ENCODE measurements around the gene S100A10. TPM values are rescaled to one million over a fixed set of nuclear protein-coding genes. Genes with fewer than 3 reads are reported as not detected.

The S100A10 gene
- total RNA-seq, 6 experiments from 2014 or later = 390 to 518 (median 442) TPM

DNA sequence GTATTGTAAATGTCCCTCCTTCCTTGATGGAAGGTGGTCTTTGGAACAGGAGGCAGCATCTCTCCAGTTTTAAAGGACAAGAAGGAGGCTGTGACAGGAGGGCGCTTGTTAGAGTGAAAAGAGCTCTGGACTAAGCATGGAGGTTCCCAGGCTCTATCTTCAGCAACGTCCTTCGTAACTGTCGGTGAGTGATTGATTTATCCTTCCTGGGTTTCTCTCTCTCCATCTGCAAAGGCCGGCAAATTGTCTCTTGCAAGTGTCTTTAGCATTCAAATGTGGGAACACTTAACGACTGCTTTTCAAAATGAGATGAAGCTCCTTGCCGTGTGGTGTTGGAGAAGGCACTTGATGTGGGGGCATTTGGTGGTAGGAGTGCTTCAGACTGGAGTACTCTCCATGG lies 27.9 kb upstream of the S100A10 start:
- H3K4me3 Mint-ChIP-seq = no peak overlapping the region
- DNase-seq = no peak
- no peaks in the 10 kb centered on the region for H3K36me3 Mint-ChIP-seq (ENCODE audit: low read depth)
- H3K27ac Mint-ChIP-seq = no peak overlapping the region
- no peaks in the 10 kb centered on the region for H3K4me1 Mint-ChIP-seq (ENCODE audit: low read depth)
- no peaks in the 10 kb centered on the region for H3K9me3 Mint-ChIP-seq
- no peak for TF ChIP-seq CTCF (IDR thresholded peaks at IDR 0.05)
- peaks cover 37% of the 10 kb centered on the region for H3K27me3 Mint-ChIP-seq (ENCODE audit: insufficient read depth)

GRCh38 chr1:152020849-152021248 lies 27.2 kb upstream of the S100A10 start:
- H3K4me3 Mint-ChIP-seq = no peak overlapping the region
- no peak for TF ChIP-seq CTCF (IDR thresholded peaks at IDR 0.05)
- H3K27ac Mint-ChIP-seq = no peak overlapping the region

GRCh38 chr1:152018537-152018936 lies 24.9 kb upstream of the S100A10 start:
- H3K36me3 Mint-ChIP-seq (ENCODE audit: low read depth) = no peaks in the 10 kb centered on the region
- H3K27ac Mint-ChIP-seq = no peak overlapping the region
- TF ChIP-seq CTCF (IDR thresholded peaks at IDR 0.05) = peak; percentile 79
- H3K9me3 Mint-ChIP-seq = no peaks in the 10 kb centered on the region
- H3K4me3 Mint-ChIP-seq = no peak overlapping the region
- peaks cover 56% of the 10 kb centered on the region for H3K27me3 Mint-ChIP-seq (ENCODE audit: insufficient read depth)
- DNase-seq = peak; percentile 30
- H3K4me1 Mint-ChIP-seq (ENCODE audit: low read depth) = no peaks in the 10 kb centered on the region

More at GRCh38 chr1:152020849-152021248, 27.2 kb upstream of the S100A10 start:
- Mint-ChIP-seq H3K36me3 (ENCODE audit: low read depth) (no peaks in the 10 kb centered on the region), H3K9me3 (no peaks in the 10 kb centered on the region), H3K4me1 (ENCODE audit: low read depth) (no peaks in the 10 kb centered on the region), H3K27me3 (ENCODE audit: insufficient read depth) (peaks cover 38% of the 10 kb centered on the region)
- no peak for DNase-seq

- peaks cover 48% of the 10 kb centered on the region for H3K27me3 Mint-ChIP-seq (ENCODE audit: insufficient read depth)
- no peak overlapping the region for H3K4me3 Mint-ChIP-seq
- no peaks in the 10 kb centered on the region for H3K36me3 Mint-ChIP-seq (ENCODE audit: low read depth)
- no peak overlapping the region for H3K27ac Mint-ChIP-seq
- DNase-seq = no peak
- H3K9me3 Mint-ChIP-seq = no peaks in the 10 kb centered on the region
- TF ChIP-seq CTCF (IDR thresholded peaks at IDR 0.05) = no peak
- no peaks in the 10 kb centered on the region for H3K4me1 Mint-ChIP-seq (ENCODE audit: low read depth)
These were observed 22.1 kb upstream of the S100A10 start for GRCh38 chr1:152015766-152016165.

- DNase-seq = no peak
- Mint-ChIP-seq H3K36me3 (ENCODE audit: low read depth) (no peaks in the 10 kb centered on the region), H3K27me3 (ENCODE audit: insufficient read depth) (peaks cover 48% of the 10 kb centered on the region), H3K9me3 (no peaks in the 10 kb centered on the region), H3K4me1 (ENCODE audit: low read depth) (no peaks in the 10 kb centered on the region), H3K27ac (no peak overlapping the region), H3K4me3 (no peak overlapping the region)
- no peak for TF ChIP-seq CTCF (IDR thresholded peaks at IDR 0.05)
These were observed 21.3 kb upstream of the S100A10 start for GRCh38 chr1:152014943-152015342.

Measured in HFFc6 (cell line).